ENCODE results near the gene ITCH.

ITCH gene

DNA sequence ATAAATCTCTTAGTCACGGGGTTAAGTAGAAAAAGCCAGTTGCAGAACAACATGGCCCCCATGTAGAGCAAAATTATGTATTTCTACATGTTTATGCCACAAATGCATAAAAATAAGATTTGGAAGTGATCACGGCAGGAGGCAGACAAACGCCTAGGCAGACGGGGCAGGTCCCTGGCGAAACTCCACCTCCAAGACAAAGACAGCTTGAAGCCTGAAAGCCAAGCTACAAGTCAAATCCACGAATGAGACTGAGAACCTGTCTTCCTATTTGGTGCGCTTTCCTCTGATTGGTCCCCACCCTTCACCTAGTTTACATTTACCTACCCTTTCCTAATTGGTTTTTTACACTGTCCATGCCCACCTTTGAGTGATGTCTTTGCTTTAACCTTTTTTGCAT lies 31.2 kb upstream of the ITCH start:
- Histone ChIP-seq H3K9ac (ENCODE audit: low read length) (no peak overlapping the region), H3K79me2 (ENCODE audit: insufficient read depth, low read length) (no peaks in the 10 kb centered on the region), H2AFZ (ENCODE audit: low read depth, low read length, severe bottlenecking) (no peak overlapping the region), H3K27me3 (ENCODE audit: low read length) (no peaks in the 10 kb centered on the region), H3K4me2 (ENCODE audit: low read depth, low read length, poor library complexity, severe bottlenecking) (no peak overlapping the region), H3F3A (ENCODE audit: insufficient read depth) (no peaks in the 10 kb centered on the region), H3K36me3 (ENCODE audit: low read length) (no peaks in the 10 kb centered on the region), H4K20me1 (ENCODE audit: low read depth, low read length) (no peaks in the 10 kb centered on the region), H3K9me3 (ENCODE audit: insufficient read depth, low read length) (no peaks in the 10 kb centered on the region), H3K27ac (ENCODE audit: low read depth, low read length) (no peak overlapping the region), H3K9me2 (replicated peaks; ENCODE audit: insufficient read depth, low read length) (no peaks in the 10 kb centered on the region), H3K4me3 (ENCODE audit: insufficient read depth, low read length, poor library complexity, severe bottlenecking) (no peak overlapping the region)
- TF ChIP-seq CTCF (IDR thresholded peaks at IDR 0.05; ENCODE audit: insufficient read depth, low read length, poor library complexity, severe bottlenecking) (no peak), EZH2phosphoT487 (conservative IDR thresholded peaks at IDR 0.05; ENCODE audit: low read length) (no peak)

- Histone ChIP-seq H3K27me3 (ENCODE audit: low read length) (no peaks in the 10 kb centered on the region), H3K4me3 (ENCODE audit: insufficient read depth, low read length, poor library complexity, severe bottlenecking) (no peak overlapping the region), H3K36me3 (ENCODE audit: low read length) (no peaks in the 10 kb centered on the region), H3K9me2 (replicated peaks; ENCODE audit: insufficient read depth, low read length) (no peaks in the 10 kb centered on the region), H3K9ac (ENCODE audit: low read length) (no peak overlapping the region), H2AFZ (ENCODE audit: low read depth, low read length, severe bottlenecking) (no peak overlapping the region), H3K9me3 (ENCODE audit: insufficient read depth, low read length) (no peaks in the 10 kb centered on the region), H4K20me1 (ENCODE audit: low read depth, low read length) (no peaks in the 10 kb centered on the region), H3K4me2 (ENCODE audit: low read depth, low read length, poor library complexity, severe bottlenecking) (no peak overlapping the region), H3K79me2 (ENCODE audit: insufficient read depth, low read length) (no peaks in the 10 kb centered on the region), H3K27ac (ENCODE audit: low read depth, low read length) (no peak overlapping the region), H3F3A (ENCODE audit: insufficient read depth) (no peaks in the 10 kb centered on the region)
- TF ChIP-seq EZH2phosphoT487 (conservative IDR thresholded peaks at IDR 0.05; ENCODE audit: low read length) (no peak), CTCF (IDR thresholded peaks at IDR 0.05; ENCODE audit: insufficient read depth, low read length, poor library complexity, severe bottlenecking) (no peak)
Measured at GRCh38 chr20:34332262-34332920, 30.7 kb upstream of the ITCH start.

DNA sequence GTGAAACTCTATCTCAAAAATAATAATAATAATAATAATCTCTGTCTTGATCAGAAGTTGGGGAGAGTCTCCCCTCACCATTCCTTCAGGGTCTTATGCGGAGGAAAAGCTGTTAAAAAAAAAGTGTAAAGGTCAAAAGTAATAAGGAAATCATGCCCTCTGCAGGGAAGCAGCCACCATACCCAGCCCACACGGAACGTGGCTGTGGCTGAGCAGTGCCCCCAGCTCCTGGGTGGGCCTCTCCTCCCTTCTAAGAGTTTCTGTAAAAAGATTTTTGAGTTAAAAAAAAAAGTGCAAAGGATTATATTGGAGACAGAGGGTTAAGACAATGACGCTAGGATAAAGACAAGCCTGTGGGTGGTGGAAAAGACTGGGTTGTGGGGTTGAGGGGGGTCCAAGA lies 29.3 kb upstream of the ITCH start:
- H2AFZ ChIP-seq (ENCODE audit: low read depth, low read length, severe bottlenecking): no peak overlapping the region
- no peaks in the 10 kb centered on the region for H3K36me3 ChIP-seq (ENCODE audit: low read length)
- no peaks in the 10 kb centered on the region for H3K9me3 ChIP-seq (ENCODE audit: insufficient read depth, low read length)
- TF ChIP-seq CTCF (IDR thresholded peaks at IDR 0.05; ENCODE audit: insufficient read depth, low read length, poor library complexity, severe bottlenecking) (no peak), EZH2phosphoT487 (conservative IDR thresholded peaks at IDR 0.05; ENCODE audit: low read length) (no peak)
- no peaks in the 10 kb centered on the region for H3F3A ChIP-seq (ENCODE audit: insufficient read depth)
- H3K4me3 ChIP-seq (ENCODE audit: insufficient read depth, low read length, poor library complexity, severe bottlenecking): no peak overlapping the region
- H3K4me2 ChIP-seq (ENCODE audit: low read depth, low read length, poor library complexity, severe bottlenecking): no peak overlapping the region
- H4K20me1 ChIP-seq (ENCODE audit: low read depth, low read length): no peaks in the 10 kb centered on the region
- no peaks in the 10 kb centered on the region for H3K79me2 ChIP-seq (ENCODE audit: insufficient read depth, low read length)
- no peaks in the 10 kb centered on the region for H3K27me3 ChIP-seq (ENCODE audit: low read length)
- no peaks in the 10 kb centered on the region for H3K9me2 ChIP-seq (replicated peaks; ENCODE audit: insufficient read depth, low read length)
- no peak overlapping the region for H3K9ac ChIP-seq (ENCODE audit: low read length)
- H3K27ac ChIP-seq (ENCODE audit: low read depth, low read length): no peak overlapping the region
